DND-41 (cell line): ENCODE data around the gene WDPCP.

Source experiments
- ATAC-seq: fragments of 200-7000 bp; cut with Tn5 transposase; 3 replicates; pipeline ENCODE4 v1.9.1; 2021; ENCODE audit warnings: low read depth; ENCODE audit not compliant: insufficient read depth
- DNase-seq: peaks from one replicate; pipeline ENCODE4 v3.0.0-alpha.2; 2020
- H2AFZ ChIP-seq: 2 replicates; pipeline ENCODE4 v1.6.0; 2012; ENCODE audit warnings: low read depth, low read length
- H3K27ac ChIP-seq: 2 replicates; pipeline ENCODE4 v1.5.1; 2012; ENCODE audit warnings: low read length, inconsistent platforms
- H3K27me3 ChIP-seq: fragments of 200-600 bp; sonication (generic); 2 replicates; pipeline ENCODE4 v1.6.0; 2012; ENCODE audit warnings: low read length, mild to moderate bottlenecking, inconsistent platforms; ENCODE audit not compliant: insufficient read depth, poor library complexity
- H3K36me3 ChIP-seq: 2 replicates; pipeline ENCODE4 v1.5.1; 2012; ENCODE audit warnings: low read length, inconsistent platforms; ENCODE audit not compliant: insufficient read depth
- H3K4me1 ChIP-seq: 2 replicates; pipeline ENCODE4 v1.5.1; 2012; ENCODE audit warnings: mild to moderate bottlenecking, low read length; ENCODE audit not compliant: insufficient read depth
- H3K4me2 ChIP-seq: 2 replicates; pipeline ENCODE4 v1.6.0; 2012; ENCODE audit warnings: mild to moderate bottlenecking, moderate library complexity, low read length, inconsistent platforms; ENCODE audit not compliant: insufficient read depth
- H3K4me3 ChIP-seq, 2 experiments: fragments of 200-600 bp in 1 of 2; shearing (Covaris generic) in 1 of 2; 2 replicates each; pipeline ENCODE4 v1.5.1; 2012 to 2016; ENCODE audit warnings: inconsistent platforms in 2 of 2, low read length in 2 of 2, mild to moderate bottlenecking in 2 of 2, low read depth in 1 of 2, moderate library complexity in 1 of 2
- H3K79me2 ChIP-seq: 2 replicates; pipeline ENCODE4 v1.6.0; 2012; ENCODE audit warnings: low read length, inconsistent platforms; ENCODE audit not compliant: insufficient read depth
- H3K9ac ChIP-seq: 2 replicates; pipeline ENCODE4 v1.6.0; 2012; ENCODE audit warnings: low read depth, mild to moderate bottlenecking, inconsistent platforms, low read length, moderate library complexity
- H3K9me3 ChIP-seq: 2 replicates; pipeline ENCODE4 v1.5.1; 2012; ENCODE audit warnings: low read length, moderate library complexity, mild to moderate bottlenecking, inconsistent platforms; ENCODE audit not compliant: insufficient read depth, severe bottlenecking
- H4K20me1 ChIP-seq: 2 replicates; pipeline ENCODE4 v1.6.0; 2012; ENCODE audit warnings: low read length; ENCODE audit not compliant: insufficient read depth
- CTCF ChIP-seq: IDR thresholded peaks from 2 replicates; pipeline ENCODE4 v1.5.1; 2012; ENCODE audit warnings: borderline replicate concordance, low read length, moderate library complexity, mild to moderate bottlenecking; ENCODE audit not compliant: poor library complexity, severe bottlenecking; ENCODE audit errors: extremely low read depth
- EZH2 ChIP-seq: IDR thresholded peaks from 3 replicates; pipeline ENCODE4 v1.6.1; 2012; ENCODE audit warnings: borderline replicate concordance, low read depth, mild to moderate bottlenecking, moderate library complexity, low read length, inconsistent platforms; ENCODE audit not compliant: severe bottlenecking

The WDPCP gene

GRCh38 chr2:63096491-63096890, 491.8 kb downstream of the WDPCP start:
- no peak overlapping the region for H2AFZ ChIP-seq
- H3K27me3 ChIP-seq: no peaks in the 10 kb centered on the region
- H3K4me2 ChIP-seq: no peak overlapping the region
- no peak overlapping the region for H3K9ac ChIP-seq
- no peak for ATAC-seq
- no peaks in the 10 kb centered on the region for H3K4me1 ChIP-seq
- H3K9me3 ChIP-seq: no peaks in the 10 kb centered on the region
- H3K79me2 ChIP-seq: no peaks in the 10 kb centered on the region
- no peaks in the 10 kb centered on the region for H3K36me3 ChIP-seq
- no peak overlapping the region for H3K4me3 ChIP-seq
- H3K27ac ChIP-seq: no peak overlapping the region
- DNase-seq: no peak
- no peak for TF ChIP-seq CTCF
- TF ChIP-seq EZH2: no peak
- H4K20me1 ChIP-seq: no peaks in the 10 kb centered on the region

- Histone ChIP-seq H3K79me2 (no peaks in the 10 kb centered on the region), H4K20me1 (no peaks in the 10 kb centered on the region), H2AFZ (no peak overlapping the region), H3K36me3 (no peaks in the 10 kb centered on the region), H3K9ac (no peak overlapping the region), H3K4me1 (no peaks in the 10 kb centered on the region), H3K27ac (no peak overlapping the region), H3K4me3 (no peak overlapping the region), H3K4me2 (no peak overlapping the region), H3K9me3 (no peaks in the 10 kb centered on the region), H3K27me3 (no peaks in the 10 kb centered on the region)
- ATAC-seq: no peak
- no peak for DNase-seq
- TF ChIP-seq CTCF (no peak), EZH2 (no peak)
These were observed 494.8 kb downstream of the WDPCP start for GRCh38 chr2:63093502-63093901.

- Histone ChIP-seq H3K4me3 (no peak overlapping the region), H3K4me2 (no peak overlapping the region), H3K9me3 (no peaks in the 10 kb centered on the region), H3K27ac (no peak overlapping the region), H3K27me3 (no peaks in the 10 kb centered on the region), H2AFZ (no peak overlapping the region), H3K9ac (no peak overlapping the region), H3K36me3 (no peaks in the 10 kb centered on the region), H3K79me2 (no peaks in the 10 kb centered on the region), H4K20me1 (no peaks in the 10 kb centered on the region), H3K4me1 (no peaks in the 10 kb centered on the region)
- no peak for ATAC-seq
- TF ChIP-seq EZH2 (no peak), CTCF (no peak)
- DNase-seq: no peak
These were observed 495.4 kb downstream of the WDPCP start for GRCh38 chr2:63092857-63093256.

- Histone ChIP-seq H3K27ac (no peak overlapping the region), H2AFZ (no peak overlapping the region), H3K4me3 (no peak overlapping the region), H3K79me2 (no peaks in the 10 kb centered on the region), H3K9ac (no peak overlapping the region), H3K27me3 (no peaks in the 10 kb centered on the region), H4K20me1 (no peaks in the 10 kb centered on the region), H3K9me3 (no peaks in the 10 kb centered on the region), H3K36me3 (no peaks in the 10 kb centered on the region), H3K4me2 (no peak overlapping the region), H3K4me1 (no peaks in the 10 kb centered on the region)
- no peak for DNase-seq
- no peak for ATAC-seq
- TF ChIP-seq CTCF: no peak
- no peak for TF ChIP-seq EZH2
These were observed 495.9 kb downstream of the WDPCP start for GRCh38 chr2:63092401-63092800.
